Measurements from ENCODE around the gene CFAP73.

DNA sequence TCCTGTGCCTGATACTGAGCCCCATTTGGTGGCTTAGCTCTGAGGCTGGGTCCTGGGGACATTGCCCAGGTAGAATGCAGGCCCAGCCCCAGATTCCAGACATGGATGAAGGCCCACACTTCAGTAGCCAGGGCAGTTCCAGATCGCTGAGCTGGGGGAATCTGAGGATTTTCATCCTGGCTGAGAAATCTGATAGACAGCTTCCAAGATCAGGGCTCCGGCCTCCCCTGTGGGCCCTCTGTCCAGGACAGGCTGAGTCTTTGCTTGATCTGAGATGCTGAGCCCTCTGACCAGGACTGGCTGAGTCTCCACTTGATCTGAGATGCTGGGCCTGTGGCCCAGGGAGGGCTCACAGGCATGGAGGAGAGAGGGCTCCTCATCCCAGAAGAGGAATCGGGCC, 10.7 kb upstream of the CFAP73 start:
- TF ChIP-seq, protein P1, sequence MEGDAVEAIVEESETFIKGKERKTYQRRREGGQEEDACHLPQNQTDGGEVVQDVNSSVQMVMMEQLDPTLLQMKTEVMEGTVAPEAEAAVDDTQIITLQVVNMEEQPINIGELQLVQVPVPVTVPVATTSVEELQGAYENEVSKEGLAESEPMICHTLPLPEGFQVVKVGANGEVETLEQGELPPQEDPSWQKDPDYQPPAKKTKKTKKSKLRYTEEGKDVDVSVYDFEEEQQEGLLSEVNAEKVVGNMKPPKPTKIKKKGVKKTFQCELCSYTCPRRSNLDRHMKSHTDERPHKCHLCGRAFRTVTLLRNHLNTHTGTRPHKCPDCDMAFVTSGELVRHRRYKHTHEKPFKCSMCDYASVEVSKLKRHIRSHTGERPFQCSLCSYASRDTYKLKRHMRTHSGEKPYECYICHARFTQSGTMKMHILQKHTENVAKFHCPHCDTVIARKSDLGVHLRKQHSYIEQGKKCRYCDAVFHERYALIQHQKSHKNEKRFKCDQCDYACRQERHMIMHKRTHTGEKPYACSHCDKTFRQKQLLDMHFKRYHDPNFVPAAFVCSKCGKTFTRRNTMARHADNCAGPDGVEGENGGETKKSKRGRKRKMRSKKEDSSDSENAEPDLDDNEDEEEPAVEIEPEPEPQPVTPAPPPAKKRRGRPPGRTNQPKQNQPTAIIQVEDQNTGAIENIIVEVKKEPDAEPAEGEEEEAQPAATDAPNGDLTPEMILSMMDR (IDR thresholded peaks at IDR 0.05 in 8 of 11, conservative IDR thresholded peaks at IDR 0.05 in 3 of 11) = no peak
- TF ChIP-seq POLR2A (IDR thresholded peaks at IDR 0.05) (no peak), POLR2AphosphoS5 (IDR thresholded peaks at IDR 0.05) (no peak)
